Panc1 (cell line): Measurements from ENCODE around the gene CENPT. TPM values are rescaled to one million over a fixed set of nuclear protein-coding genes. Genes with fewer than 3 reads are reported as not detected.

Experiments
- ATAC-seq: fragments of 200-7000 bp; cut with Tn5 transposase; 2 replicates; pipeline ENCODE4 v1.9.1; 2020; ENCODE audit warnings: mild to moderate bottlenecking, moderate library complexity
- BruUV-seq: library from RNA; stranded (reverse); fragments of 400-500 nt; replicated peaks from 2 replicates; lab custom pipeline; 2021; lab: Mats Ljungman, UMichigan
- CTCF ChIA-PET: fragments of 300-600 bp; sonication (Branson Sonifier 250); formaldehyde crosslinking; loops from one replicate; lab custom pipeline; 2022; ENCODE audit warnings: antibody characterized with exemption; lab: Charles Lee
- POLR2A ChIA-PET: fragments of 300-600 bp; sonication (Branson Sonifier 250); formaldehyde crosslinking; loops from one replicate; lab custom pipeline; 2022; ENCODE audit warnings: antibody characterized with exemption; lab: Charles Lee
- DNase-seq: peaks from one replicate; pipeline ENCODE4 v3.0.0-alpha.2; 2010; ENCODE audit warnings: low read depth, low spot score
- H3K27ac ChIP-seq: 2 replicates; pipeline ENCODE4 v1.5.1; 2011; ENCODE audit warnings: mild to moderate bottlenecking, low read length, inconsistent platforms
- H3K27me3 ChIP-seq: fragments of 200-500 bp; sonication (Bioruptor generic); 2 replicates; pipeline ENCODE4 v1.6.0; 2014; ENCODE audit warnings: low read length, inconsistent platforms; ENCODE audit not compliant: control insufficient read depth, insufficient read depth
- H3K36me3 ChIP-seq: fragments of 200-500 bp; sonication (Bioruptor generic); 2 replicates; pipeline ENCODE4 v1.5.1; 2014; ENCODE audit warnings: inconsistent platforms, mild to moderate bottlenecking, low read length, moderate library complexity; ENCODE audit not compliant: control insufficient read depth, insufficient read depth
- H3K4me1 ChIP-seq: 2 replicates; pipeline ENCODE4 v1.5.1; 2011; ENCODE audit warnings: inconsistent platforms, mild to moderate bottlenecking, low read length, moderate library complexity; ENCODE audit not compliant: control insufficient read depth, insufficient read depth
- H3K4me3 ChIP-seq, 2 experiments: 2 replicates each; pipeline ENCODE4 v1.5.1; 2011 to 2012; ENCODE audit warnings: low read depth in 2 of 2, low read length in 2 of 2, mild to moderate bottlenecking in 2 of 2, inconsistent platforms in 1 of 2, moderate library complexity in 1 of 2
- H3K9me3 ChIP-seq: fragments of 200-500 bp; sonication (Bioruptor generic); 2 replicates; pipeline ENCODE4 v1.5.1; 2014; ENCODE audit warnings: low read depth, mild to moderate bottlenecking, inconsistent platforms, low read length, moderate library complexity; ENCODE audit not compliant: control insufficient read depth, insufficient read depth
- CTCF ChIP-seq: fragments of 450-650 bp; IDR thresholded peaks from 2 replicates; pipeline ENCODE4 v1.5.1; 2017; ENCODE audit warnings: mild to moderate bottlenecking
- POLR2AphosphoS5 ChIP-seq: IDR thresholded peaks from 2 replicates; pipeline ENCODE4 v1.6.1; 2012; ENCODE audit warnings: mild to moderate bottlenecking, low read depth, low read length, moderate library complexity
- SIN3A ChIP-seq: IDR thresholded peaks from 2 replicates; pipeline ENCODE4 v1.6.1; 2012; ENCODE audit warnings: low read depth, mild to moderate bottlenecking, low read length, moderate library complexity, borderline replicate concordance; ENCODE audit not compliant: insufficient read depth
- TCF7L2 ChIP-seq: IDR thresholded peaks from 2 replicates; pipeline ENCODE4 v1.6.1; 2011; ENCODE audit warnings: mild to moderate bottlenecking, low read depth, low read length, inconsistent platforms
- in situ Hi-C: cut with HindIII; loops from 2 replicates; pipeline ENCODE4 v1.10.0; 2016; ENCODE audit warnings: low sequenced_read_pairs, low pct_unique_long_range_greater_than_20kb
- intact Hi-C: fragments of 100-400 bp; cut with micrococcal nuclease; formaldehyde crosslinking; loops from one replicate; pipeline ENCODE4 v1.10.0; 2022; ENCODE audit not compliant: unreplicated experiment
- total RNA-seq: library from RNA; stranded (reverse); gene quantifications from one replicate; pipeline ENCODE4 v1.2.1, GENCODE V29; 2021; ENCODE audit not compliant: unreplicated experiment
- TF ChIP-seq, protein P1 (sequence below), 2 experiments: IDR thresholded peaks; 2 replicates each; pipeline ENCODE4 v1.6.1; 2011 to 2012; ENCODE audit warnings: low read depth in 2 of 2, control low read depth in 1 of 2, low read length in 1 of 2, mild to moderate bottlenecking in 1 of 2, moderate library complexity in 1 of 2; ENCODE audit not compliant: insufficient read depth in 1 of 2

Gene CENPT
- total RNA-seq, 1 experiment from 2014 or later = 43.4 TPM

DNA sequence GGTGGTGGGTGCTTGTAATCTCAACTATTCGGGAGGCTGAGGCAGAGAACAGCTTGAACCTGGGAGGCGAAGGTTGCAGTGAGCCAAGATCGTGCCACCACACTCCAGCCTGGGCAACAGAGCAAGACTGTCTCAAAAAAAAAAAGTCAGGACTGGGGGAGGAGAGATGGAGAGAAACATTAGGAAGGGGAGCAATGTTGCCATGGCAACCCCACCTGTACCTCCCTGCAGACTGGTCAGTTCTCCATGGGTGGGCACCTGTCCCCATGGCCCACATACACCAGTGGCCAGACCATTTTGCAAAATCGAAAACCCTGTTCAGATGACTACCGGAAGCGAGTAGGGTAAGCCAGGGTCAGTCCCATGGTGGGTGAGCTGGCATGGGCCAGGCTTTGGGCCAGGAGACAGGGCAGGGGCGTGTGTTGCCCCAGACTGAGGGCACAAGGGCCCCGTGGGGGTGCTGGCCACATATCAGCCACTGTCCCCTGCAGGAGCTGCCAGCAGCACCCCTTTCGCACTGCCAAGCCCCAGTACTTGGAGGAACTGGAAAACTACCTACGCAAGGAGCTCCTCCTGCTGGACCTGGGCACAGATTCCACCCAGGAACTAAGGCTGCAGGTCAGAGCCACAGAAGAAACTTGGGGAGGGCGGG is 26.8 kb downstream of the CENPT start:
- ATAC-seq = no peak
- BruUV-seq = no TSS peak
- in situ Hi-C loops = no loop called here

GRCh38 chr16:67814567-67814966 is 32.9 kb downstream of the CENPT start:
- ChIA-PET POLR2A (interaction anchor here (0.7 kb wide), 1 partner anchor 273 kb away, joined by 3 read pairs; no protein-coding TSS in a partner anchor), CTCF (no interaction called here)
- Histone ChIP-seq H3K4me3 (no peak overlapping the region), H3K36me3 (no peaks in the 10 kb centered on the region), H3K4me1 (no peaks in the 10 kb centered on the region), H3K27ac (no peak overlapping the region), H3K27me3 (no peaks in the 10 kb centered on the region), H3K9me3 (no peaks in the 10 kb centered on the region)
- BruUV-seq = no TSS peak
- in situ Hi-C loops (no loop called here), intact Hi-C loops (no loop called here)
- DNase-seq (no peak), ATAC-seq (no peak)
- TF ChIP-seq CTCF (no peak), SIN3A (no peak), TCF7L2 (no peak), POLR2AphosphoS5 (no peak)
- TF ChIP-seq, protein P1, sequence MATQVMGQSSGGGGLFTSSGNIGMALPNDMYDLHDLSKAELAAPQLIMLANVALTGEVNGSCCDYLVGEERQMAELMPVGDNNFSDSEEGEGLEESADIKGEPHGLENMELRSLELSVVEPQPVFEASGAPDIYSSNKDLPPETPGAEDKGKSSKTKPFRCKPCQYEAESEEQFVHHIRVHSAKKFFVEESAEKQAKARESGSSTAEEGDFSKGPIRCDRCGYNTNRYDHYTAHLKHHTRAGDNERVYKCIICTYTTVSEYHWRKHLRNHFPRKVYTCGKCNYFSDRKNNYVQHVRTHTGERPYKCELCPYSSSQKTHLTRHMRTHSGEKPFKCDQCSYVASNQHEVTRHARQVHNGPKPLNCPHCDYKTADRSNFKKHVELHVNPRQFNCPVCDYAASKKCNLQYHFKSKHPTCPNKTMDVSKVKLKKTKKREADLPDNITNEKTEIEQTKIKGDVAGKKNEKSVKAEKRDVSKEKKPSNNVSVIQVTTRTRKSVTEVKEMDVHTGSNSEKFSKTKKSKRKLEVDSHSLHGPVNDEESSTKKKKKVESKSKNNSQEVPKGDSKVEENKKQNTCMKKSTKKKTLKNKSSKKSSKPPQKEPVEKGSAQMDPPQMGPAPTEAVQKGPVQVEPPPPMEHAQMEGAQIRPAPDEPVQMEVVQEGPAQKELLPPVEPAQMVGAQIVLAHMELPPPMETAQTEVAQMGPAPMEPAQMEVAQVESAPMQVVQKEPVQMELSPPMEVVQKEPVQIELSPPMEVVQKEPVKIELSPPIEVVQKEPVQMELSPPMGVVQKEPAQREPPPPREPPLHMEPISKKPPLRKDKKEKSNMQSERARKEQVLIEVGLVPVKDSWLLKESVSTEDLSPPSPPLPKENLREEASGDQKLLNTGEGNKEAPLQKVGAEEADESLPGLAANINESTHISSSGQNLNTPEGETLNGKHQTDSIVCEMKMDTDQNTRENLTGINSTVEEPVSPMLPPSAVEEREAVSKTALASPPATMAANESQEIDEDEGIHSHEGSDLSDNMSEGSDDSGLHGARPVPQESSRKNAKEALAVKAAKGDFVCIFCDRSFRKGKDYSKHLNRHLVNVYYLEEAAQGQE (IDR thresholded peaks at IDR 0.05; ENCODE audit: insufficient read depth in 1 of 2, low read depth in 2 of 2, low read length in 1 of 2) = no peak

More for the DNA sequence above, 26.8 kb downstream of the CENPT start:
- intact Hi-C loops = no loop called here
- ChIA-PET CTCF (interaction anchor here (0.6 kb wide), 1 partner anchor 171 kb away, joined by 5 read pairs; no protein-coding TSS in a partner anchor), POLR2A (interaction anchor here (0.7 kb wide), 1 partner anchor 11 kb away, joined by 4 read pairs; no protein-coding TSS in a partner anchor)
- no peaks in the 10 kb centered on the region for H3K36me3 ChIP-seq
- H3K27ac ChIP-seq = no peak overlapping the region
- no peaks in the 10 kb centered on the region for H3K4me1 ChIP-seq
- H3K4me3 ChIP-seq = no peak overlapping the region
- DNase-seq = no peak
- TF ChIP-seq SIN3A (no peak), CTCF (no peak), POLR2AphosphoS5 (no peak), TCF7L2 (no peak)
- TF ChIP-seq, protein P1 (IDR thresholded peaks at IDR 0.05; ENCODE audit: insufficient read depth in 1 of 2, low read depth in 2 of 2, low read length in 1 of 2) = no peak
- no peaks in the 10 kb centered on the region for H3K9me3 ChIP-seq
- H3K27me3 ChIP-seq = no peaks in the 10 kb centered on the region
